Measurements from ENCODE around the gene LASP1NB.
"Not testable (repeated sequence)": the region's sequence is repeated elsewhere in the genome, so short reads cannot be mapped to it uniquely, and the experiment has no call there.

LASP1NB gene

DNA sequence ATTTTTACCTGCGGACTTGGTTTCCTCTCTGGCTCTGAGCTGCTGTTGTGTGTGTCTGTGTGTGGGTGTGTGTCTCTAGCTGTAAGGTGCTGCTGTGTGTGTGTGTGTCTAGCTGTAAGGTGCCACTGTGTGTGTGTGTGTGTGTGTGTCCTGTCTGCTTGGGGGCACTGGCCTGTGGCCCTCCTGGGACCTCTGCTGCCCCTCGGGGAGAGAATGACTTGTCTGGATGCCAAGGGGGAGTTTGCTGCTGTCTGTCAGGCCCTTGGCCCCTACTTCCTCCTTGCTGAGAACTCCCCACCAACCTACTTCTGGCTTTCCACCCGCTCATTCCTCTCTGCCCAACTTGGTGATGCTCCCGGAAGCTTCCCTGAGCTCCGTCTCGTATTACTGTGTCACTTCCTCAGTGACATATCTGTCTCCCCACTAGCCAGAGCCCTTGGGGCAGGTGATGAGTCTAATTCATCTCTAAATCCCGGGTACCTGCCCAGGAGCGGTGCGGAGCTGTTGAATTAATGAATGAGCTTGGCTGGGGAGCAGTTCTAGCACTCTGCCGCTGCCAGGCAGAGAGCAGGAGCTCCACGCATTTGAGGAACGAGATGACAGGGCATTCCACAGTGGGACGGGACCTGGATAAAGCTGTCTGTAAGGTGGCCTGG, 3.5 kb upstream of the LASP1NB start:
- Histone ChIP-seq H3K4me3 (ENCODE audit: low read depth, low read length) (no peak overlapping the region), H3K36me3 (replicated peaks) (peaks cover 38% of the 10 kb centered on the region), H3K27me3 (replicated peaks) (no peaks in the 10 kb centered on the region), H3K27ac (no peak overlapping the region)
- in situ Hi-C loops (cut with HindIII; ENCODE audit: low pct_ligation_motif_present, low sequenced_read_pairs), result no loop called here
- TF ChIP-seq, protein P1, sequence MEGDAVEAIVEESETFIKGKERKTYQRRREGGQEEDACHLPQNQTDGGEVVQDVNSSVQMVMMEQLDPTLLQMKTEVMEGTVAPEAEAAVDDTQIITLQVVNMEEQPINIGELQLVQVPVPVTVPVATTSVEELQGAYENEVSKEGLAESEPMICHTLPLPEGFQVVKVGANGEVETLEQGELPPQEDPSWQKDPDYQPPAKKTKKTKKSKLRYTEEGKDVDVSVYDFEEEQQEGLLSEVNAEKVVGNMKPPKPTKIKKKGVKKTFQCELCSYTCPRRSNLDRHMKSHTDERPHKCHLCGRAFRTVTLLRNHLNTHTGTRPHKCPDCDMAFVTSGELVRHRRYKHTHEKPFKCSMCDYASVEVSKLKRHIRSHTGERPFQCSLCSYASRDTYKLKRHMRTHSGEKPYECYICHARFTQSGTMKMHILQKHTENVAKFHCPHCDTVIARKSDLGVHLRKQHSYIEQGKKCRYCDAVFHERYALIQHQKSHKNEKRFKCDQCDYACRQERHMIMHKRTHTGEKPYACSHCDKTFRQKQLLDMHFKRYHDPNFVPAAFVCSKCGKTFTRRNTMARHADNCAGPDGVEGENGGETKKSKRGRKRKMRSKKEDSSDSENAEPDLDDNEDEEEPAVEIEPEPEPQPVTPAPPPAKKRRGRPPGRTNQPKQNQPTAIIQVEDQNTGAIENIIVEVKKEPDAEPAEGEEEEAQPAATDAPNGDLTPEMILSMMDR (IDR thresholded peaks at IDR 0.05; ENCODE audit: low read depth, low read length, missing control alignments), result no peak
- no peak for DNase-seq

DNA sequence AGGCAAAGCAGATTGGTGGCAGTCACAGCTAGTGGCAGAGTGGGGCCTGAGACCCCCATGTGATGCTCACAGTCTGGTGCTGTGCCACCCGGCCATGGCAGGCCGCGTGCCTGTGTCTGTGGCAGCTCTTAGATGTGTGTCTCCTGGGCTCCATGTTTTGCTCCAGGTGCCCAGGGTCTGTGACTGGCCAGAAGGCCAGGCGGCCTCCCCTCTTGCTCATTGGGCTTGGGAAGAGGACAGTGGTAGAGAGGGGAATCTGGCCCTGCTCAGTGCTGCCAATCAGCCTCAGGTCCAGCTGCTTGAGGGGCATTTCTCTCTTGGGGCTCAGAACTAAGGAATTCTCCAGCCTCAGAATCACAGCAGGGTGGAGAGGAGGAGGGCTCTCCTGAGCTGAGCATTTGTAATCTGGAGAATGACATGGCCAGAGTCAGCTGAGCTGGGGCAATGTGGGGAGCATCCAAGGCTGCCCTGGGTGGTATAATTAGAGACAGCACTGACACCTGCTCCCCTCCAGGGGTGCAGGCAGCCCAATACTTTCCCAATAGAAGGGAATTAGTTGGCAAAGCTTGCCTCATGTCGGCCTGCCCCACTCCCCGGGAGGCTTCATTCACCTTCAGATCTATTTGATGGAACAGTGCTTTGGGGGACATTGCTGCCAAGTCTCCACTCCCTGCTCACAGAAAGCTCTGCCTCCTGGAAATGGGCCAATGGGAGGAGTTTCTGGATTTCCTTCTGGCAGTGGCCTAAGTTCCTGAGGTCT, 2.7 kb upstream of the LASP1NB start:
- TF ChIP-seq, protein P1 (IDR thresholded peaks at IDR 0.05; ENCODE audit: low read depth, low read length, missing control alignments), result no peak
- H3K36me3 ChIP-seq (replicated peaks), result peaks cover 33% of the 10 kb centered on the region
- DNase-seq, result no peak
- in situ Hi-C loops (cut with HindIII; ENCODE audit: low pct_ligation_motif_present, low sequenced_read_pairs), result no loop called here
- H3K4me3 ChIP-seq (ENCODE audit: low read depth, low read length), result no peak overlapping the region
- peak overlapping the region; percentile 38 for H3K27ac ChIP-seq
- no peaks in the 10 kb centered on the region for H3K27me3 ChIP-seq (replicated peaks)

DNA sequence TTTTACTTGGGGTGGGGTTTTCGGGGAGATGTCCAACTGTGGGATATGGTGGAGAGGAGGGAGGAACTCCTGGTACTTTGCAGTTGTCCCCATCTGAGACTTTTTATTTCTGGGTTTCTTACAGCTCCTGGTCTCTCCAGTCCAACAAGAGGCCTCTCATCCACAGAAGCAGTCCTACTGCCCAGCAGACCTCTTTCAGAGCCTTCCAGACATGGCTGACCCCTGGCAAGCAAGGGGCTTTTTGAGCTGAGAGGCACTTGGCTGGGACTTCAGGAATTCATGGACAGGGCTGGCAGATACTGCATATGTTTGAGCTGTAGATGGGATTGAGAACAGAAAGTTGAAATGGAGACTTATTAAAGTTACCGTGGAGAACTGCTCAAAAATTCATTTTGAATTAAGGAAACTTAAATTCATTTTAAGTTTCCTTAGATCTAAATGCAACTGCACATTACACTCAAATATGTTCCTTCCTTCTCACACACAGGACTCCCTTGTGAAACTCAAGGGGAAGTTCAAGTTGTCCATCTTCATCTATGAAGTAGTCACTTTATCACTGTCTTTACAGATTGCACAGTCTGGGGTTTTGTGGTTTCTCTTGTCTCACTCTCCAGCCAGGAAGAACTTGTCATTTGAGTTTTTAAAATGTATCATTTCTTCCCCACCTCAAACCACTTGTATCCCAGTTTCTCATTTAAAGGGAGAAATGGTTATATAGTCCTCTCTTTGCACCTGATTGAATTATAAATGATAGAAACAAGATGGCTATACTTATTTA, 1.1 kb downstream of the LASP1NB start:
- H3K27ac ChIP-seq, result no peak overlapping the region
- no peak overlapping the region for H3K4me3 ChIP-seq (ENCODE audit: low read depth, low read length)
- no peaks in the 10 kb centered on the region for H3K36me3 ChIP-seq (replicated peaks)
- H3K27me3 ChIP-seq (replicated peaks), result no peaks in the 10 kb centered on the region
- TF ChIP-seq, protein P1 (IDR thresholded peaks at IDR 0.05; ENCODE audit: low read depth, low read length, missing control alignments), result no peak
- DNase-seq, result no peak
- in situ Hi-C loops (cut with HindIII; ENCODE audit: low pct_ligation_motif_present, low sequenced_read_pairs), result no loop called here

DNA sequence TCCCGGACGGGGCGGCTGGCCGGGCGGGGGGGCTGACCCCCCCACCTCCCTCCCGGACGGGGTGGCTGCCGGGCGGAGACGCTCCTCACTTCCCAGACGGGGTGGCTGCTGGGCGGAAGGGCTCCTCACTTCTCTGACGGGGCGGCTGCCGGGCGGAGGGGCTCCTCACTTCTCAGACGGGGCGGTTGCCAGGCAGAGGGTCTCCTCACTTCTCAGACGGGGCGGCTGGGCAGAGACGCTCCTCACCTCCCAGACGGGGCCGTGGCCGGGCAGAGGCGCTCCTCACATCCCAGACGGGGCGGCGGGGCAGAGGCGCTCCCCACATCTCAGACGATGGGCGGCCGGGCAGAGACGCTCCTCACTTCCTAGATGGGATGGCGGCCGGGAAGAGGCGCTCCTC, 5.4 kb downstream of the LASP1NB start:
- in situ Hi-C loops (cut with HindIII; ENCODE audit: low pct_ligation_motif_present, low sequenced_read_pairs); H3K4me3 ChIP-seq (ENCODE audit: low read depth, low read length); DNase-seq; H3K27me3 ChIP-seq (replicated peaks); H3K36me3 ChIP-seq (replicated peaks); H3K27ac ChIP-seq: not testable (repeated sequence)

DNA sequence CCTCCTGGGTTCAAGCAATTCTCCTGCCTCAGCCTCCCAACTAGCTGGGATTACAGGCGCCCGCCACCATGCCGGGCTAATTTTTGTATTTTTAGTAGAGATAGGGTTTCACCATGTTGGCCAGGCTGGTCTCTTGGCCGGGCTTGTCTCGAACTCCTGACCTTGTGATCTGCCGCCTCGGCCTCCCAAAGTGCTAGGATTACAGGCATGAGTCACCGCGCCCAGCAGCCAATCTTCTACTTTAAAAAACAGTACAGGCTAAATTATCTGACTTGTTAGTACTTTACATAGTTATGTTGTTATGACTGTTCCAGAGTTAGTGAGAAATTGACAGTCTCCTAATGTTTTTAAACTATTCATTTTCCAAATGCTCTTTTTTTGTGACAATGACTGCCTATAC, 8.5 kb downstream of the LASP1NB start:
- H3K27ac ChIP-seq; H3K36me3 ChIP-seq (replicated peaks); H3K27me3 ChIP-seq (replicated peaks); in situ Hi-C loops (cut with HindIII; ENCODE audit: low pct_ligation_motif_present, low sequenced_read_pairs); H3K4me3 ChIP-seq (ENCODE audit: low read depth, low read length): not testable (repeated sequence)
- DNase-seq, result peak; percentile 54

DNA sequence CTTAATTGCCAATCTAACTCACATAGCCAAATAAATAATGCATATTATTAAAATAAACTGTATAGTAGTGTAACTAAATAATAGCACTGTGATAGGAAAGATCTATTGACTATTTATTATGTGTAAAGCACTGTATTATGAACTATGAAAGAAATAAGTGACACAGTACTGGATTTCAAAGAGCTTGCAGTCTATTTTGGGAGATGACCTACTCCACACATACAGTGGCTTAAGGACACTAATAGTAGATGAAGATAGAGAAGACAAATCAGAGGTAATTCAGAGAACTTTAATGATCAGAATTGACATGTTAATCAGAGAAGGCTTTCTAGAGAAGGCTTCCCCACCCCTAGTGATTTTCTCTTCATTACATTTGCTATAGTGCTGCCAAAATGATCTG, 14.6 kb downstream of the LASP1NB start:
- Histone ChIP-seq H3K27ac (no peak overlapping the region), H3K36me3 (replicated peaks) (no peaks in the 10 kb centered on the region), H3K4me3 (ENCODE audit: low read depth, low read length) (no peak overlapping the region), H3K27me3 (replicated peaks) (no peaks in the 10 kb centered on the region)
- in situ Hi-C loops (cut with HindIII; ENCODE audit: low pct_ligation_motif_present, low sequenced_read_pairs), result no loop called here
- TF ChIP-seq, protein P1 (IDR thresholded peaks at IDR 0.05; ENCODE audit: low read depth, low read length, missing control alignments), result no peak
- no peak for DNase-seq
